Mucosa of descending colon (tissue), 3 donors: ENCODE measurements around the gene FRMD3. TPM values are rescaled to one million over a fixed set of nuclear protein-coding genes. Genes with fewer than 3 reads are reported as not detected.
A peak's percentile ranks its signal among the peaks of the same experiment; 100 is the strongest.

ENCODE experiments used
- ATAC-seq: fragments of 200-7000 bp; cut with Tn5 transposase; one replicate; pipeline ENCODE4 v1.9.1; 2020; ENCODE audit warnings: mild to moderate bottlenecking, moderate library complexity
- DNase-seq, 3 donors: peaks; one replicate each; pipeline ENCODE4 v3.0.0-alpha.2; 2020
- H3K36me3 ChIP-seq: fragments of 200-600 bp; one replicate; pipeline ENCODE4 v1.8.0; 2021; ENCODE audit warnings: low read depth, mild to moderate bottlenecking
- H3K4me1 ChIP-seq: fragments of 200-600 bp; one replicate; pipeline ENCODE4 v1.8.0; 2021; ENCODE audit warnings: low read depth, mild to moderate bottlenecking
- H3K4me3 ChIP-seq: fragments of 200-600 bp; one replicate; pipeline ENCODE4 v1.8.0; 2021; ENCODE audit warnings: mild to moderate bottlenecking
- H3K9me3 ChIP-seq: fragments of 200-600 bp; one replicate; pipeline ENCODE4 v1.8.0; 2021; ENCODE audit warnings: mild to moderate bottlenecking
- intact Hi-C, 2 donors: fragments of 100-400 bp; cut with DNase I in 1 of 2; cut with micrococcal nuclease in 1 of 2; formaldehyde crosslinking; loops; one replicate each; pipeline versions ENCODE4 v1.11.0 to v1.11.1; 2022; cut with DNase I, micrococcal nuclease
- total RNA-seq, 3 donors: library from RNA; stranded (reverse); fragmentation: NEBNext Ultra II Directional in 2 of 3; extraction: Animal tissue kit (Norgen Biotek cat#: 25700) in 2 of 3; gene quantifications; one replicate each; pipeline versions ENCODE4 v1.2.1 to v1.2.4, GENCODE V29; 2021 to 2023
- TF ChIP-seq, protein P1 (sequence below): fragments of 200-600 bp; IDR thresholded peaks from one replicate; pipeline ENCODE4 v1.8.0; 2022; ENCODE audit warnings: antibody characterized with exemption, mild to moderate bottlenecking
- donor health status: DM: no; HTN: no; CAD: no; lungs with moderate emphysema.
- donor health status: DM: no; HTN: no; CAD: no.
- donor health status: DM: no; HTN: yes; CAD: no.

The FRMD3 gene
- total RNA-seq, 3 donors from 2014 or later = 12.2 to 27.4 (median 25.0) TPM

DNA sequence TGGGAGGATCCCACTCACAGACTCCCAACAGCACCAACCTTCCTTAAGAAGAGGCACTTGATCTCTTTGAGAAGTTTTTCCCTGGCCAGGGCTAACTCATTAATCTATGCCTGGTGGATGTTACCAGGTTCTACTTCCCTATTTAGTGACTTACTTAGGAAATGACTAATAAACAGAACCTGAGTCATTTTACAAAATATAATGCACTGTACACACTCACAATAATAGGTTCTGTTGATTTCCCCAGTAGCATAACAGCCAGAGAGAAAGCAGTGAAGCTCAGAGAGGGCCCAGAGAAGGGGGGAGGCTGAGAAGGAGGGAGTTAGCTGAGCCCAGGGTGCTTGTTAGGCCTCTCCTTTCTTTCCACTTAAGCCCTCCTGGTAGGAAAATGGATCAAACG is 27.1 kb downstream of the FRMD3 start:
- no peak for DNase-seq
- peak; percentile 26 for ATAC-seq
- intact Hi-C loops = no loop called here
- H3K4me1 ChIP-seq = no peaks in the 10 kb centered on the region
- TF ChIP-seq, protein P1, sequence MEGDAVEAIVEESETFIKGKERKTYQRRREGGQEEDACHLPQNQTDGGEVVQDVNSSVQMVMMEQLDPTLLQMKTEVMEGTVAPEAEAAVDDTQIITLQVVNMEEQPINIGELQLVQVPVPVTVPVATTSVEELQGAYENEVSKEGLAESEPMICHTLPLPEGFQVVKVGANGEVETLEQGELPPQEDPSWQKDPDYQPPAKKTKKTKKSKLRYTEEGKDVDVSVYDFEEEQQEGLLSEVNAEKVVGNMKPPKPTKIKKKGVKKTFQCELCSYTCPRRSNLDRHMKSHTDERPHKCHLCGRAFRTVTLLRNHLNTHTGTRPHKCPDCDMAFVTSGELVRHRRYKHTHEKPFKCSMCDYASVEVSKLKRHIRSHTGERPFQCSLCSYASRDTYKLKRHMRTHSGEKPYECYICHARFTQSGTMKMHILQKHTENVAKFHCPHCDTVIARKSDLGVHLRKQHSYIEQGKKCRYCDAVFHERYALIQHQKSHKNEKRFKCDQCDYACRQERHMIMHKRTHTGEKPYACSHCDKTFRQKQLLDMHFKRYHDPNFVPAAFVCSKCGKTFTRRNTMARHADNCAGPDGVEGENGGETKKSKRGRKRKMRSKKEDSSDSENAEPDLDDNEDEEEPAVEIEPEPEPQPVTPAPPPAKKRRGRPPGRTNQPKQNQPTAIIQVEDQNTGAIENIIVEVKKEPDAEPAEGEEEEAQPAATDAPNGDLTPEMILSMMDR = no peak
- H3K4me3 ChIP-seq = no peak overlapping the region
- H3K9me3 ChIP-seq = no peaks in the 10 kb centered on the region
- no peaks in the 10 kb centered on the region for H3K36me3 ChIP-seq

DNA sequence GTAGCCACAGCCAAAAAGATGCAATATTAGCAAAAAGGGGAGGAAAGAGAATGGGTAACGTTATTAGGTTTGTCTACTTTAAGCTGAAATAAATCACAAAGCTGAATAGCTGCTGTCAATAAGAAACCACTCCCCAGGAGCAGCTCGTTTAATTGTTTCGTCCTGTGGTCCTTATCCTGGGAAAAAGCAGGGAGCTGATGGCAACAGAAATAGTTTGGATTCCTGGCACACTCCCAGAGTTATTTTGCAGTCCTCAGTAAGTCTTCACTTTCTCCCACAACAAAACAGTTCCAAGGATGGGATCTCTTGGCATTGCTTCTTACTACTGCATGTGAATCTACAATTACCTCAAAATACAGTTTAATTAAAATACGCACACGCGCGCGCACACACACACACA is 28.8 kb downstream of the FRMD3 start:
- no peaks in the 10 kb centered on the region for H3K4me1 ChIP-seq
- H3K9me3 ChIP-seq = no peaks in the 10 kb centered on the region
- ATAC-seq (no peak), DNase-seq (no peak)
- intact Hi-C loops = no loop called here
- TF ChIP-seq, protein P1 = no peak
- no peaks in the 10 kb centered on the region for H3K36me3 ChIP-seq
- H3K4me3 ChIP-seq = no peak overlapping the region

DNA sequence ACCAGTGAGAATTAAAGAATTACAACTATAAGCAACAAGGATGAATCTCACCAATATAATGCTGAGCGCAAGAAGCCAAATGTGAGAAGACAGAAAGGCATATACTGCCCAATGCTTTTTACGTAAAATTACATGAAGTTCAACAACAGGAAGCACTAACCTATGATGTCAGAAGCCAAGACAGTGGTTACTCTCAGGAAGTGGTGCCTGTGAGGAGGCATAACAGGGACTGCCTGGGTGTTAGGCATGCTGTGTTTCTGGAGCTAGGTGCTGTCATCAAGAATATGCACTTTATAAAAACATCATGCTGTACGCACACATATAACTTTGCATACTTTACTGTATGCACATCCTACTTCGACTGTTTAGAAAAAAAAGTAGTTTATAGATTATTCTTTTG is 30.1 kb downstream of the FRMD3 start:
- Histone ChIP-seq H3K9me3 (no peaks in the 10 kb centered on the region), H3K4me1 (no peaks in the 10 kb centered on the region), H3K4me3 (no peak overlapping the region), H3K36me3 (no peaks in the 10 kb centered on the region)
- no peak for ATAC-seq
- TF ChIP-seq, protein P1 = no peak
- intact Hi-C loops = no loop called here
- no peak for DNase-seq

DNA sequence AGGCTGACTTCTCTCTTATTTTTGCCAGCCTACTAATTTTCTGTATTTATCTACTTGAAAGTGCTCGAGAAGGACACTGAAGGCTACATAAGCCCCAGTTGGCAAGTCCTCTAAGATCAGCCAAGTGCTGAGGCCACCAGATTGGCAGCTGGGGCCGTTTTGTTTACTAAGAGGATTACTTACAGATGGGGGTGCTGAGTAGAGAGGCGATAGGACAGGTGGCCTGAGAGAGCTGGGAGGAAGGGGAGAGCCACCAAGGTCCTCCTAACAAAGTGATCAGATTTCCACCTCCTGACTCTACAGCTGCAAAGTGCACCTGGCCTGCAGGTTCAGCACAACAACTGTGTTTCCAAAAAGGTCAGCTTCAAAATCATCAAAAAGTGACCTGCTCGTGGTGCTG is 32.9 kb downstream of the FRMD3 start:
- TF ChIP-seq, protein P1 = no peak
- intact Hi-C loops = no loop called here
- no peak for ATAC-seq
- H3K4me1 ChIP-seq = no peaks in the 10 kb centered on the region
- DNase-seq = no peak
- no peak overlapping the region for H3K4me3 ChIP-seq
- H3K9me3 ChIP-seq = no peaks in the 10 kb centered on the region
- no peaks in the 10 kb centered on the region for H3K36me3 ChIP-seq

DNA sequence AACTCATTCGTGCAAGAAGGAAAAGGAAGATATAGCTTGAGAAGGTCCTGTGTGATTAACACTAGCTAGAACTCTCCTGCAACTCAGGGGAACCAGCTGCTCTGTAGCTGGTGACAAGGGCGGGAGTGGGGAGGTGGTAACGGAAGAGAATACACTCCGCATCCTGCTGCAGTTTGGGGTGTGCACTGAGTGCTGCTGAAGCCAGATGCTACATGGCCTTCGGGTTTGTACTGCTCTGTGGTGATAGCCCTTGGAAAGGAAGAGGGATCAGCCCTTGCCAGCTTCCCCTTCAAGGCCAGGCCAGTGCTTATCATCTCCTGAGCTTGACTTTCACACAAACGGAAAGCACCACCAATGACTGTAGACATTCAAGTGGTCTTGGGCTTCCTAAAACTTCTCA is 34.3 kb downstream of the FRMD3 start:
- intact Hi-C loops = no loop called here
- no peaks in the 10 kb centered on the region for H3K36me3 ChIP-seq
- H3K9me3 ChIP-seq = no peaks in the 10 kb centered on the region
- DNase-seq = no peak
- H3K4me1 ChIP-seq = no peaks in the 10 kb centered on the region
- H3K4me3 ChIP-seq = no peak overlapping the region
- TF ChIP-seq, protein P1 = no peak
- no peak for ATAC-seq

DNA sequence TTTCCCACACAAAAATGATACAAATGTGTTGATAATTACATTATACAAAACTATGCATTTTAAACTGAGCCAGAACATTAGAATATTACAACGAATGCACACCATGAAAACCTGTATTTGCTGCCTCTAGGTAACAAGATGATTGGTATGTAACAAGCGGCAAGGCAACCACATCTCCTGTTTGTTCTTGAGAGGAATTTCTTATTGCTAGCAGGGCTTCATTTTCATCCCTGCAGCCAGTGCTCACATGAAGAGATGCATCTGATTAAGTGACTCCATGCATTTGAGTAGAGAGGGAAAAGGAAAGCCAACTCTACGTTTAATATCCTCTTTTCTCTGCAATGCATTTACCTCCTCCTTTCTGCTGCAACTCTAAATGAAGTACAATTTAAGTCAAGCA is 36.6 kb downstream of the FRMD3 start:
- H3K9me3 ChIP-seq = no peaks in the 10 kb centered on the region
- no peaks in the 10 kb centered on the region for H3K36me3 ChIP-seq
- intact Hi-C loops = no loop called here
- TF ChIP-seq, protein P1 = no peak
- no peak for ATAC-seq
- no peak for DNase-seq
- no peak overlapping the region for H3K4me3 ChIP-seq
- no peaks in the 10 kb centered on the region for H3K4me1 ChIP-seq
